Prostate gland (tissue), 2 donors: ENCODE data around the gene AGK.

Experiments
- POLR2A ChIP-seq: fragments of 450-650 bp; IDR thresholded peaks from one replicate; pipeline ENCODE4 v1.6.1; 2016; ENCODE audit warnings: antibody characterized with exemption, mild to moderate bottlenecking
- POLR2AphosphoS5 ChIP-seq: sonication (generic); formaldehyde crosslinking; IDR thresholded peaks from one replicate; pipeline ENCODE4 v1.6.1; 2017; ENCODE audit warnings: antibody characterized with exemption
- TF ChIP-seq, protein P1 (sequence below), 4 experiments: fragments of 200-600 bp in 2 of 4; fragments of 450-650 bp in 2 of 4; sonication (generic) in 2 of 4; IDR thresholded peaks; 1 replicate in 3 of 4; 2 replicates in 1 of 4; pipeline ENCODE4 v1.5.1; 2016 to 2019; ENCODE audit warnings: antibody characterized with exemption in 4 of 4, mild to moderate bottlenecking in 2 of 4, moderate library complexity in 2 of 4

DNA sequence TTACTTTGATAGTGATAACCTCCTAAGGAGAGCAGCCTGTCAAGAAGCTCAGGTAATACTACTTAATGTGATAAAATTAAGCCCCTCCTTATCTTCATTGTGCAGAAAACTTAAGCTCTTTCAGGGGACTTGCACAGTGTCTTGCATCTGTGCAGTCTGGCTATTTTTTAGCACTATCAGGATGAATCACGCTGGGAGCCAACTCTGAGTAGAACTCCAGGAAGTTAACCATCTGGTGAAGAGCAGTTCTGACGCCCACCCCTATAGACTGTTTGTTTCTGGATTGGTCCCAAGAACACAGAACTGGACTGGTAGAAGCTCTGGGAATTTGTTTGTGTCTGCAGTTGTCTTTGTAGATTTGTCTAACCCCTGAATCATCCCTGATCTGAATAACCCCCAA, 41.9 kb downstream of the AGK start:
- TF ChIP-seq, protein P1, sequence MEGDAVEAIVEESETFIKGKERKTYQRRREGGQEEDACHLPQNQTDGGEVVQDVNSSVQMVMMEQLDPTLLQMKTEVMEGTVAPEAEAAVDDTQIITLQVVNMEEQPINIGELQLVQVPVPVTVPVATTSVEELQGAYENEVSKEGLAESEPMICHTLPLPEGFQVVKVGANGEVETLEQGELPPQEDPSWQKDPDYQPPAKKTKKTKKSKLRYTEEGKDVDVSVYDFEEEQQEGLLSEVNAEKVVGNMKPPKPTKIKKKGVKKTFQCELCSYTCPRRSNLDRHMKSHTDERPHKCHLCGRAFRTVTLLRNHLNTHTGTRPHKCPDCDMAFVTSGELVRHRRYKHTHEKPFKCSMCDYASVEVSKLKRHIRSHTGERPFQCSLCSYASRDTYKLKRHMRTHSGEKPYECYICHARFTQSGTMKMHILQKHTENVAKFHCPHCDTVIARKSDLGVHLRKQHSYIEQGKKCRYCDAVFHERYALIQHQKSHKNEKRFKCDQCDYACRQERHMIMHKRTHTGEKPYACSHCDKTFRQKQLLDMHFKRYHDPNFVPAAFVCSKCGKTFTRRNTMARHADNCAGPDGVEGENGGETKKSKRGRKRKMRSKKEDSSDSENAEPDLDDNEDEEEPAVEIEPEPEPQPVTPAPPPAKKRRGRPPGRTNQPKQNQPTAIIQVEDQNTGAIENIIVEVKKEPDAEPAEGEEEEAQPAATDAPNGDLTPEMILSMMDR (IDR thresholded peaks at IDR 0.05): no peak
- TF ChIP-seq POLR2A: no peak
- no peak for TF ChIP-seq POLR2AphosphoS5
